Activated T-cell treated with anti-CD3 and anti-CD28 coated beads, Interleukin-2, amount 50 U/mL, for 24 hours (primary cell): ENCODE results near the gene CD300LD.
A peak's percentile ranks its signal among the peaks of the same experiment; 100 is the strongest.
"Not testable (repeated sequence)": the region's sequence is repeated elsewhere in the genome, so short reads cannot be mapped to it uniquely, and the experiment has no call there.

Source experiments
- DNase-seq: peaks from one replicate; pipeline ENCODE4 v3.0.0-alpha.2; 2020
- H3K27ac Mint-ChIP-seq: 2 replicates; pipeline ENCODE4 v1.8.0; 2020; ENCODE audit warnings: mild to moderate bottlenecking, mixed read lengths
- H3K27me3 Mint-ChIP-seq: 2 replicates; pipeline ENCODE4 v1.8.0; 2020; ENCODE audit warnings: mixed read lengths
- H3K36me3 Mint-ChIP-seq: 2 replicates; pipeline ENCODE4 v1.8.0; 2020; ENCODE audit warnings: low read depth, mixed read lengths
- H3K4me1 Mint-ChIP-seq: 2 replicates; pipeline ENCODE4 v1.8.0; 2020; ENCODE audit warnings: low read depth, mixed read lengths
- H3K4me3 Mint-ChIP-seq: 2 replicates; pipeline ENCODE4 v1.8.0; 2020; ENCODE audit warnings: mild to moderate bottlenecking, moderate library complexity, mixed read lengths
- H3K9me3 Mint-ChIP-seq: 2 replicates; pipeline ENCODE4 v1.8.0; 2020; ENCODE audit warnings: mixed read lengths

CD300LD gene

GRCh38 chr17:74571621-74572270 is 20.3 kb downstream of the CD300LD start:
- Mint-ChIP-seq H3K36me3 (no peaks in the 10 kb centered on the region), H3K4me1 (peaks cover 19% of the 10 kb centered on the region), H3K27me3 (peaks cover 33% of the 10 kb centered on the region), H3K4me3 (no peak overlapping the region), H3K9me3 (no peaks in the 10 kb centered on the region), H3K27ac (no peak overlapping the region)
- no peak for DNase-seq

- Mint-ChIP-seq H3K27me3 (peaks cover 35% of the 10 kb centered on the region), H3K27ac (no peak overlapping the region), H3K36me3 (no peaks in the 10 kb centered on the region), H3K4me3 (no peak overlapping the region), H3K4me1 (peaks cover 19% of the 10 kb centered on the region), H3K9me3 (no peaks in the 10 kb centered on the region)
- no peak for DNase-seq
Observed at GRCh38 chr17:74569020-74570003, 22.8 kb downstream of the CD300LD start.

- peaks cover 19% of the 10 kb centered on the region for H3K4me1 Mint-ChIP-seq
- DNase-seq = no peak
- no peak overlapping the region for H3K27ac Mint-ChIP-seq
- H3K9me3 Mint-ChIP-seq = no peaks in the 10 kb centered on the region
- H3K27me3 Mint-ChIP-seq = peaks cover 38% of the 10 kb centered on the region
- no peak overlapping the region for H3K4me3 Mint-ChIP-seq
- no peaks in the 10 kb centered on the region for H3K36me3 Mint-ChIP-seq
Observed at GRCh38 chr17:74568106-74568873, 23.8 kb downstream of the CD300LD start.

- Mint-ChIP-seq H3K36me3 (no peaks in the 10 kb centered on the region), H3K27ac (no peak within 1 kb of the TSS), H3K4me1 (peaks cover 19% of the 10 kb centered on the region), H3K4me3 (no peak within 1 kb of the TSS), H3K27me3 (peaks cover 41% of the 10 kb centered on the region), H3K9me3 (no peaks in the 10 kb centered on the region)
- no peak for DNase-seq
Observed at GRCh38 chr17:74567397-74567796, 24.7 kb downstream of the CD300LD start, which contains the start of gene CD300H. Gene CD300H, minus strand, starts transcription at chr17:74567509.

- peak; percentile 41 for DNase-seq
- H3K9me3 Mint-ChIP-seq = no peaks in the 10 kb centered on the region
- H3K4me3 Mint-ChIP-seq = no peak overlapping the region
- H3K4me1 Mint-ChIP-seq = peaks cover 13% of the 10 kb centered on the region
- H3K36me3 Mint-ChIP-seq = no peaks in the 10 kb centered on the region
- H3K27me3 Mint-ChIP-seq = peaks cover 41% of the 10 kb centered on the region
- no peak overlapping the region for H3K27ac Mint-ChIP-seq
Observed at GRCh38 chr17:74566132-74566753, 25.8 kb downstream of the CD300LD start.

- DNase-seq = no peak
- Mint-ChIP-seq H3K36me3 (no peaks in the 10 kb centered on the region), H3K27me3 (peaks cover 37% of the 10 kb centered on the region), H3K27ac (no peak overlapping the region), H3K4me3 (no peak overlapping the region), H3K4me1 (peaks cover 13% of the 10 kb centered on the region), H3K9me3 (no peaks in the 10 kb centered on the region)
Observed at GRCh38 chr17:74565126-74565525, 27.0 kb downstream of the CD300LD start.

GRCh38 chr17:74563358-74563757 is 28.7 kb downstream of the CD300LD start:
- no peaks in the 10 kb centered on the region for H3K9me3 Mint-ChIP-seq
- peaks cover 8% of the 10 kb centered on the region for H3K4me1 Mint-ChIP-seq
- no peak for DNase-seq
- H3K36me3 Mint-ChIP-seq = no peaks in the 10 kb centered on the region
- no peak overlapping the region for H3K4me3 Mint-ChIP-seq
- no peak overlapping the region for H3K27ac Mint-ChIP-seq
- peaks cover 24% of the 10 kb centered on the region for H3K27me3 Mint-ChIP-seq

- no peaks in the 10 kb centered on the region for H3K9me3 Mint-ChIP-seq
- peaks cover 8% of the 10 kb centered on the region for H3K4me1 Mint-ChIP-seq
- no peaks in the 10 kb centered on the region for H3K36me3 Mint-ChIP-seq
- H3K27me3 Mint-ChIP-seq = peaks cover 14% of the 10 kb centered on the region
- H3K4me3 Mint-ChIP-seq = no peak overlapping the region
- no peak overlapping the region for H3K27ac Mint-ChIP-seq
- DNase-seq = no peak
Observed at GRCh38 chr17:74561586-74561985, 30.5 kb downstream of the CD300LD start.

GRCh38 chr17:74558882-74559519 is 33.1 kb downstream of the CD300LD start:
- Mint-ChIP-seq H3K9me3 (no peaks in the 10 kb centered on the region), H3K27ac (no peak overlapping the region), H3K4me1 (peaks cover 8% of the 10 kb centered on the region), H3K4me3 (no peak overlapping the region), H3K27me3 (peaks cover 6% of the 10 kb centered on the region), H3K36me3 (no peaks in the 10 kb centered on the region)
- no peak for DNase-seq

GRCh38 chr17:74558402-74558801 is 33.7 kb downstream of the CD300LD start:
- H3K27me3 Mint-ChIP-seq, H3K36me3 Mint-ChIP-seq, H3K4me1 Mint-ChIP-seq, H3K27ac Mint-ChIP-seq, DNase-seq, H3K9me3 Mint-ChIP-seq, H3K4me3 Mint-ChIP-seq: not testable (repeated sequence)

GRCh38 chr17:74555427-74555940 is 36.6 kb downstream of the CD300LD start:
- no peak overlapping the region for H3K27ac Mint-ChIP-seq
- H3K9me3 Mint-ChIP-seq = no peaks in the 10 kb centered on the region
- peaks cover 8% of the 10 kb centered on the region for H3K4me1 Mint-ChIP-seq
- no peaks in the 10 kb centered on the region for H3K27me3 Mint-ChIP-seq
- H3K36me3 Mint-ChIP-seq = no peaks in the 10 kb centered on the region
- H3K4me3 Mint-ChIP-seq = no peak overlapping the region
- no peak for DNase-seq

GRCh38 chr17:74554909-74555308 is 37.2 kb downstream of the CD300LD start:
- Mint-ChIP-seq H3K36me3 (no peaks in the 10 kb centered on the region), H3K4me3 (no peak overlapping the region), H3K9me3 (no peaks in the 10 kb centered on the region), H3K27me3 (no peaks in the 10 kb centered on the region), H3K27ac (no peak overlapping the region), H3K4me1 (peaks cover 8% of the 10 kb centered on the region)
- DNase-seq = no peak

- no peaks in the 10 kb centered on the region for H3K9me3 Mint-ChIP-seq
- H3K27me3 Mint-ChIP-seq = peaks cover 7% of the 10 kb centered on the region
- no peaks in the 10 kb centered on the region for H3K36me3 Mint-ChIP-seq
- no peak overlapping the region for H3K4me3 Mint-ChIP-seq
- no peak overlapping the region for H3K27ac Mint-ChIP-seq
- DNase-seq = no peak
- H3K4me1 Mint-ChIP-seq = peaks cover 5% of the 10 kb centered on the region
Observed at GRCh38 chr17:74552037-74552436, 40.0 kb downstream of the CD300LD start.
